Astrocyte of the hippocampus (primary cell): ENCODE results near the gene PGLYRP1.

Source experiments
- DNase-seq: peaks from one replicate; pipeline ENCODE4 v3.0.0; 2011; ENCODE audit warnings: low read depth, low spot score

PGLYRP1 gene

GRCh38 chr19:45969676-45970075, 53.2 kb downstream of the PGLYRP1 start:
- no peak for DNase-seq
